Pancreas (tissue), 10 donors: ENCODE results near the gene ZMIZ1. TPM values are rescaled to one million over a fixed set of nuclear protein-coding genes. Genes with fewer than 3 reads are reported as not detected.

Experiments
- ATAC-seq, 4 donors: fragments of 200-7000 bp; cut with Tn5 transposase; one replicate each; pipeline versions ENCODE4 v1.8.0 to v1.9.1; 2020; ENCODE audit warnings: mild to moderate bottlenecking in 4 of 4, moderate library complexity in 4 of 4
- DNase-seq, 6 donors: peaks; one replicate each; pipeline ENCODE4 v3.0.0-alpha.2; 2020
- FAIRE-seq: peaks from 2 replicates; lab custom pipeline; 2012; peaks lifted over from hg19 to GRCh38; lab: Jason Lieb, UNC
- H3K27ac ChIP-seq, 4 donors: fragments of 200-600 bp; sonication (generic); 1 replicate in 3 of 4; 2 replicates in 1 of 4; pipeline versions ENCODE4 v1.5.0 to v1.8.0; 2020
- H3K27me3 ChIP-seq, 4 donors: fragments of 200-600 bp; one replicate each; pipeline ENCODE4 v1.8.0; 2021
- H3K36me3 ChIP-seq, 3 donors: fragments of 200-600 bp; sonication (generic) in 1 of 3; one replicate each; pipeline versions ENCODE4 v1.5.0 to v1.8.0; 2020 to 2021
- H3K4me1 ChIP-seq, 3 donors: fragments of 200-600 bp; one replicate each; pipeline ENCODE4 v1.8.0; 2021
- H3K4me3 ChIP-seq, 4 donors: fragments of 200-600 bp; sonication (generic) in 2 of 4; one replicate each; pipeline versions ENCODE4 v1.5.0 to v1.8.0; 2020 to 2021
- H3K9me3 ChIP-seq, 4 donors: fragments of 200-600 bp; one replicate each; pipeline ENCODE4 v1.8.0; 2021
- CTCF ChIP-seq, 4 donors: fragments of 200-600 bp; sonication (generic) in 3 of 4; IDR thresholded peaks; one replicate each; pipeline versions ENCODE4 v1.5.0 to v1.8.0; 2021; ENCODE audit warnings: antibody characterized with exemption in 4 of 4
- WGBS, 2 donors: extraction: QIAGEN DNeasy Blood & Tissue Kit; methylation state at CpG; one replicate each; pipeline ENCODE4 v1.1.7; 2013; 5-methylcytosine and 5-hydroxymethylcytosine counted together
- intact Hi-C, 3 donors: fragments of 100-400 bp; cut with DNase I; formaldehyde crosslinking; loops; one replicate each; pipeline versions ENCODE4 v1.11.1 to v1.14.2; 2022
- polyA plus RNA-seq, 2 donors: library from polyadenylated mRNA; stranded (reverse); fragments of 200-250 nt; gene quantifications; one replicate each; pipeline ENCODE4 v1.2.3, GENCODE V29; 2013
- total RNA-seq, 6 donors: library from RNA; stranded (reverse); fragmentation: NEBNext Ultra II Directional in 4 of 6; extraction: Animal tissue kit (Norgen Biotek cat#: 25700) in 4 of 6; gene quantifications; one replicate each; pipeline versions ENCODE4 v1.2.1 to v1.2.4, GENCODE V29; 2021 to 2023
- donor health status: healthy with polysubstance abuse.
- donor health status: DM: no; HTN: no; CAD: no; lungs with moderate emphysema.
- donor health status: DM: no; HTN: no; CAD: no.
- donor health status: control.
- donor health status: control.
- donor health status: Bipolar disorder and iron deficiency.
- donor health status: DM: yes; HTN: yes; CAD: no.
- donor health status: DM: no; HTN: no; CAD: no.
- donor health status: DM: no; HTN: no; CAD: no.
- donor health status: DM: yes; HTN: yes; CAD: no.

ZMIZ1 gene
- total and polyA plus RNA-seq, 8 donors: 14.5 to 45.0 (median 21.9) TPM

GRCh38 chr10:79172881-79173280, 104.1 kb downstream of the ZMIZ1 start:
- no peaks in the 10 kb centered on the region for H3K9me3 ChIP-seq
- H3K27ac ChIP-seq: no peak overlapping the region
- DNase-seq (no peak), ATAC-seq (no peak), FAIRE-seq (no peak)
- peaks cover 0 to 5% (median 0%) of the 10 kb centered on the region in 3 donors for H3K36me3 ChIP-seq
- H3K27me3 ChIP-seq: no peaks in the 10 kb centered on the region
- H3K4me3 ChIP-seq: no peak overlapping the region
- 86 to 89% methylated on average over 5 of the region's 5 CpGs for WGBS, 2 donors
- TF ChIP-seq CTCF (IDR thresholded peaks at IDR 0.05): no peak
- intact Hi-C loops: no loop called here
- peaks cover 0 to 14% (median 6%) of the 10 kb centered on the region in 3 donors for H3K4me1 ChIP-seq

GRCh38 chr10:79173582-79174262, 105.0 kb downstream of the ZMIZ1 start:
- DNase-seq (no peak), FAIRE-seq (no peak), ATAC-seq (no peak)
- WGBS, 2 donors: 94 to 97% methylated on average over 10 of the region's 10 CpGs
- H3K27me3 ChIP-seq: no peaks in the 10 kb centered on the region
- TF ChIP-seq CTCF (IDR thresholded peaks at IDR 0.05): no peak
- H3K9me3 ChIP-seq: no peaks in the 10 kb centered on the region
- no peak overlapping the region for H3K4me3 ChIP-seq
- peaks cover 0 to 3% (median 0%) of the 10 kb centered on the region in 3 donors for H3K36me3 ChIP-seq
- H3K27ac ChIP-seq: no peak overlapping the region
- intact Hi-C loops: no loop called here
- H3K4me1 ChIP-seq: peaks cover 0 to 20% (median 6%) of the 10 kb centered on the region in 3 donors

- H3K9me3 ChIP-seq: no peaks in the 10 kb centered on the region
- no peak overlapping the region for H3K4me3 ChIP-seq
- H3K27ac ChIP-seq: peak overlapping the region in 2 of 4 donors; percentile 0 to 57
- TF ChIP-seq CTCF (IDR thresholded peaks at IDR 0.05): no peak
- intact Hi-C loops: no loop called here
- H3K27me3 ChIP-seq: no peaks in the 10 kb centered on the region
- WGBS, 2 donors: 79 to 80% methylated on average over 10 of the region's 10 CpGs
- H3K36me3 ChIP-seq: no peaks in the 10 kb centered on the region
- FAIRE-seq (no peak), DNase-seq (no peak), ATAC-seq (no peak)
- peaks cover 0 to 27% (median 6%) of the 10 kb centered on the region in 3 donors for H3K4me1 ChIP-seq
Measured at GRCh38 chr10:79176052-79176501, 107.3 kb downstream of the ZMIZ1 start.

- WGBS, 2 donors: 59 to 60% methylated on average over 18 of the region's 18 CpGs
- intact Hi-C loops: no loop called here
- DNase-seq (no peak), FAIRE-seq (no peak), ATAC-seq (peak in 3 of 4 donors; percentile 53 to 70 (median 55))
- no peaks in the 10 kb centered on the region for H3K27me3 ChIP-seq
- no peaks in the 10 kb centered on the region for H3K9me3 ChIP-seq
- peaks cover 1 to 37% (median 6%) of the 10 kb centered on the region in 3 donors for H3K4me1 ChIP-seq
- no peaks in the 10 kb centered on the region for H3K36me3 ChIP-seq
- no peak for TF ChIP-seq CTCF (IDR thresholded peaks at IDR 0.05)
- H3K4me3 ChIP-seq: no peak overlapping the region
- peak overlapping the region; percentile 0 to 57 (median 38) for H3K27ac ChIP-seq
Measured at GRCh38 chr10:79176949-79177602, 108.3 kb downstream of the ZMIZ1 start.
